Measurements from ENCODE around the gene TRIM46.

Gene TRIM46

DNA sequence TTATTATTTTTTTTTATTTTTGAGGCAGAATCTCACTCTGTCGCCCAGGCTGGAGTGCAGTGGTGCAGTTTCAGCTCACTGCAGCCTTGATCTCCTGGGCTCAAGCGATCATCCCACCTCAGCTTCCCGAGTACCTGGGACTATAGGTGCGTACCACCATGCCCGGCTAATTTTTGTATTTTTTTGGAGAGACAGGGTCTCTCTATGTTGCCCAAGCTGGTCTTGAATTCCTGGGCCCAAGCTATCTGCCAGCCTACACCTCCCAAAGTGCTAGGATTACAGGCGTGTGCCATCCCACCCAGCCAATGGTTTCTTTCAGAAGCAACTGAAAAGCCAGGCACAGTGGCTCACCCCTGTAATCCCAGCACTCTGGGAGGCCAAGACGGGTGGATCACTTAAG, 2.8 kb upstream of the TRIM46 start:
- H3K36me3 ChIP-seq (ENCODE audit: control insufficient read depth in 5 of 5, insufficient read depth in 5 of 5, low read length in 5 of 5), result peaks cover 3 to 21% (median 16%) of the 10 kb centered on the region in 5 donors
- H3K4me3 ChIP-seq (ENCODE audit: low read depth in 1 of 5, low read length in 5 of 5), result no peak overlapping the region
- peak overlapping the region; percentile 93 for H3K27ac ChIP-seq (ENCODE audit: low read depth, low read length)
- no peaks in the 10 kb centered on the region for H3K9me3 ChIP-seq (ENCODE audit: control insufficient read depth in 5 of 5, low read length in 5 of 5)
- H3K27me3 ChIP-seq (ENCODE audit: control insufficient read depth in 5 of 5, insufficient read depth in 4 of 5, low read length in 5 of 5), result peaks cover 7 to 24% (median 21%) of the 10 kb centered on the region in 5 donors
- H3K9ac ChIP-seq (ENCODE audit: low read length in 5 of 5), result peak overlapping the region in 1 of 5 donors; percentile 17
- H3K4me1 ChIP-seq (ENCODE audit: control insufficient read depth in 5 of 5, insufficient read depth in 5 of 5, low read length in 5 of 5), result peaks cover 4 to 41% (median 34%) of the 10 kb centered on the region in 5 donors

DNA sequence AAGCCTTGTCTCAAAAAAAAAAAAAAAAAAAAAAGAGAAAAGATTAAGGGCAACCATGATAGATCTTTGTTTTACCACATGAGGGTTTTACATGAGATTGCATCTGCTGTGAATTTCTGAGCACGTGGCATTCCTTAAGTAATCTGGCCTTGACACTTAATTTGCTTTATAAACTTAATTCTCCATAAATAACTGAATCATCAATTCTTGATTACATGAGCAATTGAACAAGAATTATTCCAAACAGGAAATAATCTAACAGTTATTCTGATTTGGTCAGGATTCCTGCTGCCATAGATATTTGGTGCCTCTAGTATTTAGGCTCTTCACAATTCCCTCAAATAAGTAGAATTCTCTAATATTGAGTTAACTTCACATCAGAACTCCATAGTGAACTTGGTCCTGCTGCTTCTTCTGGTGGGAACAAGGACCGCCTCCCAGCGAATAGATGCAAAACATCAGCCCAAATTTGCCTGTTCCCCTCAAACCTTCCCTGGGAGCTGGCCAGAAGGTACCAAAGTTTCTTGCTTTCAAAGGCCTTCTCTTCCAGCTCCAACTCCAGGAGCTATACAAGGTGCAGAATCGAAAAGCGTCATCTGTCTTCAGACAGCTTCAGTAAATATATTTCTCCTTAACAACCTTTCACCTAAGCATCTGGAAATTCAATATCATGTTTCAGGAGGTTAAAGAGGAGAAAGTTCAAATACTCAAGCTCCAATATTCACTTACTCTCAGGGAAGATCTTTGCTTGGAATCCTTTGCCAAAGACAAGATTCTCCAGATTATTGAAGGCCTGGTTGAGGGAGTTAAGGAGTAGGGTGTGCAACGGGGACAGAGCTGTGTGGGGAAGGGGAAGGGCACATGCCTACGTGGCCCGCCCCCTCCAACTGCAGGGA, 1.6 kb upstream of the TRIM46 start:
- H3K4me1 ChIP-seq (ENCODE audit: control insufficient read depth in 5 of 5, insufficient read depth in 5 of 5, low read length in 5 of 5), result peaks cover 0 to 36% (median 27%) of the 10 kb centered on the region in 5 donors
- no peaks in the 10 kb centered on the region for H3K9me3 ChIP-seq (ENCODE audit: control insufficient read depth in 5 of 5, low read length in 5 of 5)
- H3K36me3 ChIP-seq (ENCODE audit: control insufficient read depth in 5 of 5, insufficient read depth in 5 of 5, low read length in 5 of 5), result peaks cover 3 to 21% (median 16%) of the 10 kb centered on the region in 5 donors
- H3K9ac ChIP-seq (ENCODE audit: low read length in 5 of 5), result peak overlapping the region; percentile 48 to 95 (median 89)
- peak overlapping the region; percentile 74 to 91 (median 89) for H3K4me3 ChIP-seq (ENCODE audit: low read depth in 1 of 5, low read length in 5 of 5)
- H3K27ac ChIP-seq (ENCODE audit: low read depth, low read length), result peak overlapping the region; percentile 93
- peaks cover 7 to 19% (median 17%) of the 10 kb centered on the region in 5 donors for H3K27me3 ChIP-seq (ENCODE audit: control insufficient read depth in 5 of 5, insufficient read depth in 4 of 5, low read length in 5 of 5)

DNA sequence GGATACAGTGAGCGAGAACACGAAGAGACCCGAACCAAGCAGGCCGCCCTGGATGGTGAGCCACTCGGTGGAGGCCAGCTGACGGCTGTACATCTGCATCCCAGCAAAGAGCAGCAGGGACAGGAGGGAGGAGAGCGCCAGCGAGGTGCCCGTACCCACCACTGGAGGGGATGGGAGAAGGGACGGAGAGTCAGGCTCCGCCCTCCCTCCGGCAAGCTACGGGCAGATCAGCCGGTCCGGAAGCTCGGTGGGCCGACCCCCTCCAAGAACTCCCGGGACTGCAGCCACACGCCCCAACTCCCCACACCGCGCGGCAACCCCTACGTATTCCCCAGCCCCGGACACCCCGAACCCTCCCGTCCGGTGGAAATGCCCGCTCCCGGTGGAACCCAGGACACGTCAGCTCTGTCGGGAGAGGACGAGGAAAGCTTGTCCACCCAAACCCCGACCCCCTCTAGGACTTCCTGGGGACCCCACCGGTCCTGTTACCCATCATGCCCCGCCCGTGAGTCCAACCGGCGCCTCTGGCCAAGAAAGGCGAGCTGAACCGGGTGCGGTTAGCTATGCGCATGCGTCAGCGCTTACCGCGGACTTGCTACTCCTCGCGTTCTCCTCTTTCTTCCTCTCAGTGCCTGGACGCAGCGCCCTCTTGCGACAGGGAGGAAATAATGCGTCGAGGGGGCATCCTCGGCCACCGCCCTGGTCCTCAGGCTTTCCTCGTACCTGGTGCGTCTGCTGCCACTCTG, 744 bp upstream of the TRIM46 start, which contains the start of gene KRTCAP2:
KRTCAP2 (minus strand) TSS at position 573 of the 746 bp plus-strand sequence; CDS start at position 493, 80 bp downstream.
- Histone ChIP-seq H3K4me1 (ENCODE audit: control insufficient read depth in 5 of 5, insufficient read depth in 5 of 5, low read length in 5 of 5) (peaks cover 0 to 30% (median 20%) of the 10 kb centered on the region in 5 donors), H3K27me3 (ENCODE audit: control insufficient read depth in 5 of 5, insufficient read depth in 4 of 5, low read length in 5 of 5) (peaks cover 7 to 18% (median 15%) of the 10 kb centered on the region in 5 donors), H3K27ac (ENCODE audit: low read depth, low read length) (peak within 1 kb of the TSS; percentile 93), H3K9me3 (ENCODE audit: control insufficient read depth in 5 of 5, low read length in 5 of 5) (no peaks in the 10 kb centered on the region), H3K9ac (ENCODE audit: low read length in 5 of 5) (peak within 1 kb of the TSS; percentile 48 to 95 (median 89)), H3K4me3 (ENCODE audit: low read depth in 1 of 5, low read length in 5 of 5) (peak within 1 kb of the TSS; percentile 74 to 91 (median 89)), H3K36me3 (ENCODE audit: control insufficient read depth in 5 of 5, insufficient read depth in 5 of 5, low read length in 5 of 5) (peaks cover 3 to 21% (median 16%) of the 10 kb centered on the region in 5 donors)

DNA sequence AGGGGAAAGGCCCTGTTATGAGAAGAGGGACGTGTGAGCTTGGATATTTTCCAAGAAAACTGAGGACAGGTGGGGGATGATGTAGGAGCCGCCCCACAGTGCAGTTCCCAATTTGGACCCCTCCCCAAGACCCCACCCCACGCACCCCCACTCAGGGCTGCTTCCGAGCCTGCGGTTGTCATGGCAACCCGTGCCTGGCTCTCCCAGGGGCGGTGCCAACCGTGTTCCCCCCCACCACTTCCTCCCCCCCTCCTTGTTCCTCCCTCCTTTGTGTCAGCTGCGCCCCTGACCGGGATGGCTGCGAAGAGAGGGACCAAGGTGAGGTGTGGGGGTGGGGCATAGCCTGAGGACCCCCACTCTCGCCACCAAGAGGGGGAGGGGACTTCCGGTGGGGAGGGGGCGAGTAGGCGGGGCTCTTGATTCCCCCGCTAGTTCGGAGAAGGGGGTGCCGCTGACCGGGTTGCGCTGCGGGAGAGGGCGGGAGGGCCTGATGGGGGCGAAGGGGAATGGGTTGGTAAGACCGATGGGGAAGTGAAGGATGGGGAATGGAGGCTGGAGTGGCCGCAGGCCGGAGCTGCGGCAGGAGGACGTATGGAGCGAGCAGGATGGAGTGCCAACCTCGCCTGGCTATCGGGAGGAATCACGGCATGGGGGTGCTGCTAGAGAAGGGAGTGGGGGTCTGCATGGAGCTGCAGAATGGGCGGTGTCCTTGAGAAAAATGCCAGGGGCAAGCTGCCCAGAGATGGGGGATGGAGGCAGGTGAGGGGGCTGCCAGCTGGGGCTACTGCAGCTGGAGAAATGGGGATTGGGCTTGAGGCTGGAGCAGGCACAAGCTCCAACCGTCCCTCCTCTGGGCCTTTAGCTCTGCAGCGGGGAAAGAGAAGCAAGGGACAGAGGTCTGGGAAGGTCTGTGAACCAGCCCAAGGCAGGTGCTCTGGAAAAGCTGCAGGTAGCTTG, 953 bp downstream of the TRIM46 start:
- H3K4me1 ChIP-seq (ENCODE audit: control insufficient read depth in 5 of 5, insufficient read depth in 5 of 5, low read length in 5 of 5), result peaks cover 0 to 29% (median 19%) of the 10 kb centered on the region in 5 donors
- H3K27ac ChIP-seq (ENCODE audit: low read depth, low read length), result no peak overlapping the region
- H3K36me3 ChIP-seq (ENCODE audit: control insufficient read depth in 5 of 5, insufficient read depth in 5 of 5, low read length in 5 of 5), result peaks cover 0 to 10% (median 5%) of the 10 kb centered on the region in 5 donors
- H3K9me3 ChIP-seq (ENCODE audit: control insufficient read depth in 5 of 5, low read length in 5 of 5), result no peaks in the 10 kb centered on the region
- no peak overlapping the region for H3K9ac ChIP-seq (ENCODE audit: low read length in 5 of 5)
- no peak overlapping the region for H3K4me3 ChIP-seq (ENCODE audit: low read depth in 1 of 5, low read length in 5 of 5)
- H3K27me3 ChIP-seq (ENCODE audit: control insufficient read depth in 5 of 5, insufficient read depth in 4 of 5, low read length in 5 of 5), result peaks cover 7 to 18% (median 15%) of the 10 kb centered on the region in 5 donors

DNA sequence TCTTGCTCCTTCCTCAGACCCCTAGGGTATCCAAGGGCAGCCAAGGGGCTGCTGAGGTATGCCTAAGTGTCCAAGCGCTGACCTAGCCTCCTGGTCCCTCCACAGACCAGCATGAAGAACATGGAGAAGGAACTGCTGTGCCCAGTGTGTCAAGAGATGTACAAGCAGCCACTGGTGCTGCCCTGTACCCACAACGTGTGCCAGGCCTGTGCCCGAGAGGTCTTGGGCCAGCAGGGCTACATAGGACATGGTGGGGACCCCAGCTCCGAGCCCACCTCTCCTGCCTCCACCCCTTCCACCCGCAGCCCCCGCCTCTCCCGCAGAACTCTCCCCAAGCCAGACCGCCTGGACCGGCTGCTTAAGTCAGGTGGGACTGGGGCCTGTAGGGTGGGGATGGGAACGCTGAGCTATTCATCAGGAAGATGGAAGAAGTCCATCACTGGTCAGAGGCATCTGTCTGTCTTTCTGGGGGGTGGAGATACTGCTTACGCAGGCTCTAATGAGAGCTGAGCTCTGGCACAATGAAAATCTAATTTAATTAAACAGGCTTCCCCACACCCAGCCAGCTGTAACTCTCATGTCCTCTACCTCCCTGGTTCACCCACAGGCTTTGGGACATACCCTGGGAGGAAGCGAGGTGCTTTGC, 1.8 kb downstream of the TRIM46 start:
- H3K36me3 ChIP-seq (ENCODE audit: control insufficient read depth in 5 of 5, insufficient read depth in 5 of 5, low read length in 5 of 5), result peaks cover 0 to 4% (median 1%) of the 10 kb centered on the region in 5 donors

DNA sequence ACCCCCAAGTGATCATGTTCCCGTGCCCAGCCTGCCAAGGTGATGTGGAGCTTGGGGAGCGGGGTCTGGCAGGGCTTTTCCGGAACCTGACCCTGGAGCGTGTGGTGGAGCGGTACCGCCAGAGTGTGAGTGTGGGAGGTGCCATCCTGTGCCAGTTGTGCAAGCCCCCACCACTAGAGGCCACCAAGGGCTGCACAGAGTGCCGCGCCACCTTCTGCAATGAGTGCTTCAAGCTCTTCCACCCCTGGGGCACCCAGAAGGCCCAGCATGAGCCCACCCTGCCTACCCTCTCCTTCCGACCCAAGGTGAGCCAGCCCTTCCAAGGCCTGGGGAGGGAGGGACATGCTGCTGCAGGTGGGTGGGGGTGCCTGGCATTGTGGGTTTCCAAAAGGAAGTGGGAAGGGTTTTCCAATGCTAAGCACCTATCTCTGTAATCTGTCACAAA, 2.3 kb downstream of the TRIM46 start:
- peaks cover 7 to 18% (median 15%) of the 10 kb centered on the region in 5 donors for H3K27me3 ChIP-seq (ENCODE audit: control insufficient read depth in 5 of 5, insufficient read depth in 4 of 5, low read length in 5 of 5)
- no peak overlapping the region for H3K9ac ChIP-seq (ENCODE audit: low read length in 5 of 5)
- H3K4me3 ChIP-seq (ENCODE audit: low read depth in 1 of 5, low read length in 5 of 5), result no peak overlapping the region
- H3K27ac ChIP-seq (ENCODE audit: low read depth, low read length), result no peak overlapping the region
- H3K36me3 ChIP-seq (ENCODE audit: control insufficient read depth in 5 of 5, insufficient read depth in 5 of 5, low read length in 5 of 5), result peaks cover 0 to 2% (median 0%) of the 10 kb centered on the region in 5 donors
- peaks cover 0 to 29% (median 19%) of the 10 kb centered on the region in 5 donors for H3K4me1 ChIP-seq (ENCODE audit: control insufficient read depth in 5 of 5, insufficient read depth in 5 of 5, low read length in 5 of 5)
- no peaks in the 10 kb centered on the region for H3K9me3 ChIP-seq (ENCODE audit: control insufficient read depth in 5 of 5, low read length in 5 of 5)

More for the DNA sequence above, 1.8 kb downstream of the TRIM46 start:
- Histone ChIP-seq H3K4me1 (ENCODE audit: control insufficient read depth in 5 of 5, insufficient read depth in 5 of 5, low read length in 5 of 5) (peaks cover 0 to 29% (median 19%) of the 10 kb centered on the region in 5 donors), H3K9ac (ENCODE audit: low read length in 5 of 5) (no peak overlapping the region), H3K4me3 (ENCODE audit: low read depth in 1 of 5, low read length in 5 of 5) (no peak overlapping the region), H3K27me3 (ENCODE audit: control insufficient read depth in 5 of 5, insufficient read depth in 4 of 5, low read length in 5 of 5) (peaks cover 7 to 18% (median 15%) of the 10 kb centered on the region in 5 donors), H3K9me3 (ENCODE audit: control insufficient read depth in 5 of 5, low read length in 5 of 5) (no peaks in the 10 kb centered on the region), H3K27ac (ENCODE audit: low read depth, low read length) (no peak overlapping the region)

DNA sequence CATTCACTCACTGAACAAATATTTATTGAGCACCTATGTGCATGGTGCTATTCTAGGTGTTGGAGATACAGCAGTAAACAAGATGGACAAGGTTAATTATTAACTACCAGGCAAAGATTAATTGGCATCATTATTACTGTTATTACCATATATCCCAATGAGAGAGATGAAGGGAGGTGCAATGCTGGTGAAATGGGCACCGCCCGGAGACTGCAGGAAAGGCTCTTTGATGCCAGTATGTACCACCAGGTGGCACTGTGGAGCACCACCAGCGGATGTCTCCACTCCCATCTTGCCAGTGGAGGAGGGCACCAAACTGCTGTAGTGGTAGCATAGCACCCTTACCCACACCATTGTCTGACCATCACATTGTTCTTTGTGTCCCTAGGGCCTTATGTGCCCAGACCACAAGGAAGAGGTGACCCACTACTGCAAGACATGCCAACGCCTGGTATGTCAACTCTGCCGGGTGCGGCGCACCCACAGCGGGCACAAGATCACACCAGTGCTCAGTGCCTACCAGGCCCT, 3.0 kb downstream of the TRIM46 start:
- no peak overlapping the region for H3K27ac ChIP-seq (ENCODE audit: low read depth, low read length)
- no peaks in the 10 kb centered on the region for H3K36me3 ChIP-seq (ENCODE audit: control insufficient read depth in 5 of 5, insufficient read depth in 5 of 5, low read length in 5 of 5)
- no peak overlapping the region for H3K9ac ChIP-seq (ENCODE audit: low read length in 5 of 5)
- no peaks in the 10 kb centered on the region for H3K9me3 ChIP-seq (ENCODE audit: control insufficient read depth in 5 of 5, low read length in 5 of 5)
- peaks cover 0 to 28% (median 19%) of the 10 kb centered on the region in 5 donors for H3K4me1 ChIP-seq (ENCODE audit: control insufficient read depth in 5 of 5, insufficient read depth in 5 of 5, low read length in 5 of 5)
- H3K4me3 ChIP-seq (ENCODE audit: low read depth in 1 of 5, low read length in 5 of 5), result no peak overlapping the region
- peaks cover 7 to 18% (median 15%) of the 10 kb centered on the region in 5 donors for H3K27me3 ChIP-seq (ENCODE audit: control insufficient read depth in 5 of 5, insufficient read depth in 4 of 5, low read length in 5 of 5)

DNA sequence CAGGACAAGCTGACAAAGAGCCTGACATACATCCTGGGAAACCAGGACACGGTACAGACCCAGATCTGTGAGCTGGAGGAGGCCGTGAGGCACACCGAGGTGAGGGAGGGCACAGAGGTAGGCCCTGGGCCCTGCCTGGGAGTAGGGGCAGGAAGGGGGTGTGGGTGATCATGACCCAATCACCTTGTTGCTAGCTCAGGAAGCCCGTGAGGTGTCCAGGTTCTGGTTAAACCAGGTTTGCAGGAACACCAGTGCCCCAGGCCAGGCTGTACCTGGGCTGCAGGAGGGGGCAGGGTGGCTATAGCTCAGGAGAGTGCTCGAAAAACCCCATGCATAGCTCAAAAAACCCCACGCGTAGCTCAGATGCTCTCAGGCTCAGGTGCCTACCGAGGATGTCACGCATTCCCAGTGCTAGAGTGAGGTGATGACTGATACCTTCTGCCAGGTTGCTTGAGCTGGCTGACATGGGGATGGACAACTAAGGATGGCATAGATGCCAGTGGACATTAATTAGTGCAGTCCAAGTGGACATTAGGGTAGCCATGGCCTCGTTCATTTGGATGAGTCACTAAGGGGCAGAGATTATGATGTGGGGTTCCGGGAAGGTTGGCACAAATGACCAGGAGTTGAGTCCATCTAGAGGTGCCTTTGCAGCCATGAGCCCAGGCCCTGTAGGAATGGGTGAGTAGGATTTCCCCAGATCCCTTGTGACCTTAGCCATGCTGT, 3.7 kb downstream of the TRIM46 start:
- Histone ChIP-seq H3K9me3 (ENCODE audit: control insufficient read depth in 5 of 5, low read length in 5 of 5) (no peaks in the 10 kb centered on the region), H3K4me3 (ENCODE audit: low read depth in 1 of 5, low read length in 5 of 5) (no peak overlapping the region), H3K9ac (ENCODE audit: low read length in 5 of 5) (no peak overlapping the region), H3K27ac (ENCODE audit: low read depth, low read length) (no peak overlapping the region), H3K27me3 (ENCODE audit: control insufficient read depth in 5 of 5, insufficient read depth in 4 of 5, low read length in 5 of 5) (peaks cover 7 to 18% (median 15%) of the 10 kb centered on the region in 5 donors), H3K4me1 (ENCODE audit: control insufficient read depth in 5 of 5, insufficient read depth in 5 of 5, low read length in 5 of 5) (peaks cover 0 to 21% (median 12%) of the 10 kb centered on the region in 5 donors), H3K36me3 (ENCODE audit: control insufficient read depth in 5 of 5, insufficient read depth in 5 of 5, low read length in 5 of 5) (no peaks in the 10 kb centered on the region)
